GM21528 (cell line): Measurements from ENCODE around the gene ACBD6.

ENCODE experiments used
- ATAC-seq: cut with Tn5 transposase; IDR thresholded peaks from one replicate; pipeline ENCODE4 v1.9.1; 2021; ENCODE audit warnings: mild to moderate bottlenecking, moderate library complexity; ENCODE audit not compliant: unreplicated experiment, low FRiP score

The ACBD6 gene

DNA sequence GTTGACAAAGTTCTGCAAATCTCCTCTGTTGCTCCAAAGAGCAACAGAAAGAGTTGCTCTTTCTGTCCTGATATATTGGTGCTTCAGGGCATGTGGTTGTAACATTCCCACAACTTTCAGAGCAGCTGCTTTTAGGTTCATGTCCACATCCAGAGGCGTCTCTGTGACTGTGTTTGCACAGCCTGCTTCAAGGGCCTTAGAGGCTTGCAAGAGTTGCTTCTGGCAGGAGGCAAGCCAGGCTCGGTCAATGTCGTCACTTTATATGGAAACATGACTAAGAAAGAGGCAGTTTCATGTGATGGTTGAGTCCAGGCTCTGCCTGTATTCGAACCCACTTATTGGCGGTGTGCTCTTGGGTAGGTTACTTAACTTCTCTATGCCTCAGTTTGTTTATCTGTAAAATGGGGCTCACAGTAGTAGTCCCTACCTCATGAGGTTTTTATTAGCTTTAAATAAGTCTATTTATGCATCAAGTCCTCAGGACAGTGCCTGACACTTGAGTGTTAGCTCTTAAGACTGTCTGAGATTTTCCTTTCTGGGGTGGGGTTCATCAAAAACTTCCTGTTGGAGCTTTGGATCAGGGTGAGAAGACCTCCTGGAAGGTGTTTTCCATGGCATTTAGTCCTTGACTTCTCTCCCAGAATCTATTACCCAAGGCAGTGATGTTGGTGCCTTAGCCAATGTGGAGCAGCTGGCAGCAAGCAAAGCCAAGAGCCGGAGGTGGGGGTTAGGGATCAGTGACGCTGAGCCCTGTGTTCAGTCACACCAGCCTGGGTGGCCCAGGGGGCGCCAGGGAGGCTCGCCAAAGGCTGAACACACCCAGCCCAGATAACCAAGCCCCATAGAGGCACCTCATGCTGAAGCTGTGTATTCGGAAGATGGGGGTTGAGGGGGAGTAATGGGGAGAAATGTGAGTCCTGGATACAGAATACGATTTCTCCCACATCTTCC, 253.4 kb downstream of the ACBD6 start:
- no peak for ATAC-seq

- ATAC-seq = no peak
Measured at GRCh38 chr1:180248176-180248575, 254.2 kb downstream of the ACBD6 start.

DNA sequence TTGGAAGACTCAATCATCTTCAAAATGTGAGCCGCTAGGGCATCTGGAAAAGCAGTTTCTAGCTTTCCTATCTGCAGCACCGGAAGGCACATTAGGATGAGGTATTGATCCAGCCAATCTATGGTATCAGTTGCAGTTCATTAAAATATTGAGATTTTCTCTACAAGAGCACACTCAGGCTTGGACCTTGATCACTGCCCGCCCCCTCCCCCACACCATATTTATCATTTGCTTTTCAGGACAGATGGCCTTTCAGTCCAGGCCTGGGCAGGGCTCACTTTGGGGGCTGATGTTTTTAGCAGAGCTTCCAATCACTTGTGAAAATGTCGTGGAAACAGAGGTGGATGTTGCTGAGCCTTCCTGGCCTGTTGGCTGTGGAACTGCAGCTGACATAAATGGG, 254.8 kb downstream of the ACBD6 start:
- ATAC-seq = no peak

DNA sequence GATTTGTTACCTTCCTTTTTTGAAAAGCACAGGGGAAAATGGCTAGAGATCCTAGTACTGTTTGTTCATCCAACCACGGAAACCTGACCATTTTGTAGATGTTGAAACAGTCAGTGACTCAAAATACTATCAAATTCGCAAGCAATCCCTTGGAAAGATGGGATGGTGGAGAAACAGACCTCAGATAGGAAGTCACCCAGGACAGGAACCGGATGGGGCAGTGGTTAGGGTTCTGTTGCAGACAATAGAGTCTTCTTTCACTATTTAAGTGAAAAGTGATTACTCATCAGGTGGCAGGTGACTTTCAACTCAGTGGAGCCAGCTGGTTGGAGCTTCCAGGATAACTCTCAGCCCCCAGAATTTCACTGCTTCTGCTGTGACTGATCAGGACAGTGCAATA, 255.3 kb downstream of the ACBD6 start:
- no peak for ATAC-seq

- no peak for ATAC-seq
Measured at GRCh38 chr1:180246579-180246978, 255.8 kb downstream of the ACBD6 start.

- ATAC-seq = no peak
Measured at GRCh38 chr1:180244840-180245239, 257.5 kb downstream of the ACBD6 start.

DNA sequence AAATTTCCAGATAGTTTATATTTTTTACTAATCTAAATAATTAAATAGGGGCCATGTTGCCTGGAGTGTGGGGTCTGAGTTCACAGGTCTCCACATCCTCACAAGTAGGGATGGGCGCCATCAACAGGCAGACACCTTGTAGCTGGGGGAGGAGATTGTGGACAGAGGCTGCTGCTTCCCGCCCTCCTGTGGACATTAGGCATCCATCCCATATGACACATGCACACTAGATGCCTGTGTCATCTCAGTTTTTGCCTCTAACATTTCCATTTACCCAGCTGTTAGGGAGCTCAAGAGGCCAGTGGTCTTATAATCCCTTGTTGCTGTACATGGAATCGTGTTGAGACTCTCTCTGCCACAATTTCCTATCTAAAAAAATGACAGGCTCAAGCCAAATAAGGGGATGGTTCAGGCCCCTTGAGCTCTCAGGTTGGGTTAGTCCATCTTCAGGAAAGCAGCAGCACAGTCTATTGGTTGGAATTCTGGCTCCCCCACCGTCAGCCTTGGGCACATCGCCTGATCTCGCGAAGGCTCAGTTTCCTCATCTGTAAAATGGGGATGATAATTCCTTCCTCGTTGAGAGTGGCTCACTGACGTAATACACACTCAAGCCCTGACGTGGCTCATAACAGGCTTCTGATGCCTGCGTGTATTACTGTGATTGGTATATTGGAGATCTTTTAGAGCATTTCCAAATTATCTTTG, 258.7 kb downstream of the ACBD6 start:
- no peak for ATAC-seq

GRCh38 chr1:180241716-180242544, 260.4 kb downstream of the ACBD6 start:
- ATAC-seq = no peak

DNA sequence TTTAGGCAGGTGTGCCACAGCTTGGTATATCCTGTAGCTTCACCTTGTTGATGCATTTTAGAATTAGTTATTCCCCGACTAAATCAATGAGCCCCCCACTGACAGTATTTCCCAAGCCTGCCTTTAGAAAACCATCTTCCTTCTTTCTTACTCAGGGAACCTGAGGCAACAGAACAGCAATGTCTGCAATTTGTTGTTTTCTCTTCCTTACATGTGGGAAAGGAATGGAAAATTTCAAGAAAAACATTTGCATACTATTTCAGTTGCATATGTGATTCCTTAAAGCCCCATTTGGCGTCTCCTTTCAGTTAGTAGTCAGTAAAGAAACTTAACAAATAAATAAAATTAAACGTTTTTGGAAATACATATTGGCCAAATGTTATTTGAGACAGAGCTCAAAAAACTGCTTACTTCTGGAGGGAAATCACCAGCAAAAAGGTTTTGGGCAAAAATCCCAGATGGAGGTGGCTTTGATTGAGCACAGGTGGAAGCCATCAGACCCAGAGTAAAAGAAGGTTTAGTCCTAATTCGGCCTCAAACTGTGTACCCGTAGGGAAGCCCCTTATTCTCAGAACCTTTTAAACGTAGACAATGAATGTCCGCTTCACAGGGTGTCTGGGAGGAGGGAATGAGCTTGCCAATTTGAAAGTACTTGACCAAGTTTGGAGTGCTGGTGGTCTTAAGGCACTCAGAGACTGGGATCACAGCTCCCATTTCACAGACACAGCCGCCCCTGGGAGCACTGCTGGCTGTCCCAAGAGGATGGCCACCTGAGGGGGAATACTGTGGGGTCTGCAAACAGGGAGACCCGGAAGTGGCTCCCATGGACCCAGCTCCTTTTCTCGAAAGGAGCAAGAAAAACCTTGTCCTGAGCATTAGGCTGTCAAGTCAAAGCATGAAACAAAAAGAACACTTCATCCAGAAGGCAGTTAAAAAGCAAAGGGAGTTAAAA, 263.0 kb downstream of the ACBD6 start:
- no peak for ATAC-seq

GRCh38 chr1:180238675-180239074, 263.7 kb downstream of the ACBD6 start:
- ATAC-seq = no peak
